Measurements from ENCODE around the gene FMN1. TPM values are rescaled to one million over a fixed set of nuclear protein-coding genes. Genes with fewer than 3 reads are reported as not detected.

The FMN1 gene
- total and polyA plus RNA-seq, 7 donors = 3.0 to 19.9 (median 6.7) TPM

- Histone ChIP-seq H3K4me3 (no peak overlapping the region), H3K4me1 (peaks cover 0 to 24% (median 16%) of the 10 kb centered on the region in 4 donors), H3K36me3 (no peaks in the 10 kb centered on the region), H3K9me3 (no peaks in the 10 kb centered on the region), H3K27ac (peak overlapping the region in 1 of 4 donors; percentile 84), H3K27me3 (peaks cover 15 to 38% (median 29%) of the 10 kb centered on the region in 3 donors)
- TF ChIP-seq POLR2AphosphoS5 (IDR thresholded peaks at IDR 0.05) (no peak), CTCF (IDR thresholded peaks at IDR 0.05) (no peak), POLR2A (IDR thresholded peaks at IDR 0.05) (no peak), EP300 (IDR thresholded peaks at IDR 0.05) (no peak)
- WGBS, 2 donors = 84 to 87% methylated on average over 6 of the region's 6 CpGs
- intact Hi-C loops (cut with DNase I) = no loop called here
- DNase-seq = no peak
Observed at GRCh38 chr15:32721596-32721995, 472.9 kb downstream of the FMN1 start.

DNA sequence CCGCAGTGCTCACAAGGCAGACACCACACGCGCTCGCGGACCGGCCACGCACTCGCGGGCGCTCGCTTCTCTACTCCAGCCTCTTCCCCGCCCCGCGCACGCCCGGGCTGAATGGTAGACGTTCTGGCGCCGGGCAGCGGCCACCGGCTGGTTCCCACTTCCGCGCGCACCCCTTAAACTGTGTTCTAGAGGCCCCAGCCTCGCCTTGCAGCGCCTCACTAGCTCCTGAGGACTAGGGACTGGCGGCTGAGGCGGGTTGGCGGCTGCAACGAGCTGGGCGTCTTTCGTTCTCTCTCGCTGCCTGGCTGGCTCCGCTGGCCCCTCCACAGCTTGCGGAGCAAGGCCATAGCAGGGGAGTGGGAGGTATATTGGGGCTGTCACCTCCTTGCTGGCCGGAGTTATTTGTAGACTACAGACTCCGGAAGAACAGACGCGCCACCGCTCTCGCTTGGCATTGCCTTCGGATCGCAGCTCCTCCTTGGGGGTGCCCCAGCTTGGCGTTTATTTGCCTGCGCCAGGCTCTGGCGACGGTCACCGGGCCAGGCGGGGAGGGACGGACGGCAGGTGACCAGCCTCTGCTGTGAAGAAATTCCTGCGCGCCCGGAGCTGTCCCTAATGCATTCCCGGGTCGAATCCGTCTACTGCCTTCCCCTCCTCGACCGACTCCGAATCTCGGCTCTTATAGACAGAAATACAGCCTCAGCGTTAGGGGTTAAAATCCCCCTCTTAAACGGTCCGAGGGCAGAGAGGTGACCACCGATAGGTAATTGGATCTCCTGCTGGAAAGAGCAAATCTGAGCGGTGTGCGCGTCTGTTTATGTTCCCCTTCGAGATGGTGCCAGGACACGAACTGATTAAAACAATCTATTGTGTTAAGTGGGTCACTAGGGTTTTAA is 475.4 kb downstream of the FMN1 start:
- Histone ChIP-seq H3K9me3 (no peaks in the 10 kb centered on the region), H3K27me3 (peaks cover 15 to 58% (median 45%) of the 10 kb centered on the region in 3 donors), H3K4me3 (peak overlapping the region; percentile 22 to 53 (median 42)), H3K36me3 (no peaks in the 10 kb centered on the region), H3K4me1 (peaks cover 0 to 24% (median 16%) of the 10 kb centered on the region in 4 donors), H3K27ac (peak overlapping the region; percentile 20 to 84 (median 70))
- TF ChIP-seq CTCF (IDR thresholded peaks at IDR 0.05) = no peak
- no peak for TF ChIP-seq EP300 (IDR thresholded peaks at IDR 0.05)
- no peak for TF ChIP-seq POLR2A (IDR thresholded peaks at IDR 0.05)
- intact Hi-C loops (cut with DNase I) = no loop called here
- 4% methylated on average over 70 of the region's 70 CpGs for WGBS, 2 donors
- DNase-seq = peak; percentile 62

DNA sequence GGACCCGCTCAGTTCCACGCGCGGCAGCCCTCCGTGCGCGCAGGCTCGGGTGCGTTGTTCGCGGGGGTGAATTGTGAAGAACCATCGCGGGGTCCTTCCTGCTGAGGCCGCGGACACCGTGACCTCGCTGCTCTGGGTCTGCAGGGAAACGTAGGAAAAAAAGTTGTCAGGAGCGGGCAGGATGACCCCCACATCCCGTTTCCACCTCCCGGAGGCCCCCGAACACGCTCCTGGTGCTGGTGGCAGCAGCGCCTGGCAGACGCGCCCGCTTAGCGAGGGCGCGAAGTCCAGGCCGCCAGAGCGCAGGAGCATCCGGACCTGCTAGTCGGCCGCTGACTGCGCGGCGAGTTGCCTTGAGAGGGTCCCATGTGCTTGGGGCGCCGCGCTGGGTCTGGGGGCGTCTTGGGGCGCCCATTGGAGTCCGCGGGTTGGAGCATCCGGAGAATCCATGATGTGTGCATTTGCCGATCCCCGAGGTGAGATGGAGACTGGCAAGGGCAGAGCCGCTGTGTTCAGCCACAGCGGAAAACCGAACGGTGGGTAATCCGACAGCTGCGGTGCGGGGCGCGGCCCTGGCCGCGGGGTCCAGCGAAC is 476.2 kb downstream of the FMN1 start:
- peaks cover 15 to 58% (median 45%) of the 10 kb centered on the region in 3 donors for H3K27me3 ChIP-seq
- TF ChIP-seq POLR2A (IDR thresholded peaks at IDR 0.05) (no peak), EP300 (IDR thresholded peaks at IDR 0.05) (no peak), CTCF (IDR thresholded peaks at IDR 0.05) (no peak), POLR2AphosphoS5 (IDR thresholded peaks at IDR 0.05) (no peak)
- intact Hi-C loops (cut with DNase I) = no loop called here
- peak overlapping the region; percentile 22 to 53 (median 42) for H3K4me3 ChIP-seq
- peak overlapping the region; percentile 51 to 84 (median 70) for H3K27ac ChIP-seq
- no peak for DNase-seq
- no peaks in the 10 kb centered on the region for H3K36me3 ChIP-seq
- WGBS, 2 donors = 2% methylated on average over 60 of the region's 60 CpGs
- peaks cover 0 to 24% (median 16%) of the 10 kb centered on the region in 4 donors for H3K4me1 ChIP-seq
- no peaks in the 10 kb centered on the region for H3K9me3 ChIP-seq

- peaks cover 15 to 58% (median 45%) of the 10 kb centered on the region in 3 donors for H3K27me3 ChIP-seq
- H3K9me3 ChIP-seq = no peaks in the 10 kb centered on the region
- H3K36me3 ChIP-seq = no peaks in the 10 kb centered on the region
- peak within 1 kb of the TSS; percentile 51 to 84 (median 70) for H3K27ac ChIP-seq
- 2% methylated on average over 99 of the region's 99 CpGs for WGBS, 2 donors
- intact Hi-C loops (cut with DNase I) = no loop called here
- peaks cover 0 to 24% (median 16%) of the 10 kb centered on the region in 4 donors for H3K4me1 ChIP-seq
- TF ChIP-seq POLR2A (IDR thresholded peaks at IDR 0.05) (no peak), EP300 (IDR thresholded peaks at IDR 0.05) (no peak), CTCF (IDR thresholded peaks at IDR 0.05) (no peak), POLR2AphosphoS5 (IDR thresholded peaks at IDR 0.05) (no peak)
- peak; percentile 71 for DNase-seq
- peak within 1 kb of the TSS; percentile 22 to 53 (median 42) for H3K4me3 ChIP-seq
Observed at GRCh38 chr15:32717426-32718226, 476.9 kb downstream of the FMN1 start, which contains the start of gene GREM1. Gene GREM1, plus strand, starts transcription at chr15:32718004. Its CDS starts 12,687 bp downstream, at chr15:32730691.
